MM.1S (cell line): Measurements from ENCODE around the gene CCNK.

ENCODE experiments used
- DNase-seq: peaks from one replicate; pipeline ENCODE4 v3.0.0-alpha.2; 2015
- H2AFZ ChIP-seq: fragments of 300-600 bp; sonication (generic); 2 replicates; pipeline ENCODE4 v1.6.0; 2016; ENCODE audit warnings: antibody characterized with exemption, low read length
- H3F3A ChIP-seq: fragments of 300-600 bp; sonication (generic); 2 replicates; pipeline ENCODE4 v1.6.1; 2016; ENCODE audit warnings: mild to moderate bottlenecking, antibody characterized with exemption, low read length, moderate library complexity, mixed read lengths; ENCODE audit not compliant: insufficient read depth
- H3K27ac ChIP-seq: fragments of 300-600 bp; sonication (generic); 2 replicates; pipeline ENCODE4 v1.5.1; 2016; ENCODE audit warnings: mild to moderate bottlenecking, low read length
- H3K27me3 ChIP-seq: fragments of 300-600 bp; sonication (generic); replicated peaks from 2 replicates; pipeline ENCODE4 v1.6.0; 2016; ENCODE audit warnings: low read length; ENCODE audit not compliant: insufficient read depth
- H3K36me3 ChIP-seq: fragments of 300-600 bp; sonication (generic); replicated peaks from 2 replicates; pipeline ENCODE4 v1.6.1; 2016; ENCODE audit warnings: mild to moderate bottlenecking, low read length, mixed read lengths; ENCODE audit not compliant: insufficient read depth
- H3K4me1 ChIP-seq: fragments of 300-600 bp; sonication (generic); 2 replicates; pipeline ENCODE4 v1.6.1; 2016; ENCODE audit warnings: low read length, mixed read lengths
- H3K4me2 ChIP-seq: fragments of 300-600 bp; sonication (generic); 2 replicates; pipeline ENCODE4 v1.6.0; 2016; ENCODE audit warnings: low read depth, low read length
- H3K4me3 ChIP-seq: fragments of 300-600 bp; sonication (generic); 2 replicates; pipeline ENCODE4 v1.5.1; 2016; ENCODE audit warnings: low read length, mixed read lengths
- H3K79me2 ChIP-seq: fragments of 300-600 bp; sonication (generic); 2 replicates; pipeline ENCODE4 v1.6.1; 2016; ENCODE audit warnings: mixed run types, low read length, mixed read lengths
- H3K9ac ChIP-seq: fragments of 300-600 bp; sonication (generic); 2 replicates; pipeline ENCODE4 v1.6.1; 2016; ENCODE audit warnings: low read length, mixed read lengths
- H3K9me2 ChIP-seq: fragments of 300-600 bp; sonication (generic); replicated peaks from 2 replicates; pipeline ENCODE4 v1.6.1; 2016; ENCODE audit warnings: mild to moderate bottlenecking, low read length, mixed read lengths; ENCODE audit not compliant: insufficient read depth
- H3K9me3 ChIP-seq: fragments of 300-600 bp; sonication (generic); replicated peaks from 2 replicates; pipeline ENCODE4 v1.6.1; 2016; ENCODE audit warnings: mild to moderate bottlenecking, low read length, mixed read lengths; ENCODE audit not compliant: insufficient read depth
- H4K20me1 ChIP-seq: fragments of 300-600 bp; sonication (generic); 2 replicates; pipeline ENCODE4 v1.6.1; 2016; ENCODE audit warnings: mild to moderate bottlenecking, low read length, moderate library complexity, mixed read lengths; ENCODE audit not compliant: insufficient read depth
- EZH2 ChIP-seq: fragments of 300-600 bp; sonication (generic); optimal IDR thresholded peaks from 2 replicates; pipeline ENCODE3; 2017; ENCODE audit warnings: low read depth, mild to moderate bottlenecking, antibody characterized with exemption, low read length, mixed read lengths
- EZH2phosphoT487 ChIP-seq: fragments of 300-600 bp; sonication (generic); IDR thresholded peaks from 2 replicates; pipeline ENCODE4 v1.6.1; 2018; ENCODE audit warnings: antibody characterized with exemption, low read length
- TF ChIP-seq, protein P1 (sequence below): fragments of 300-600 bp; sonication (generic); IDR thresholded peaks from 2 replicates; pipeline ENCODE4 v1.5.1; 2016; ENCODE audit warnings: antibody characterized with exemption, low read length, mixed read lengths

The CCNK gene

DNA sequence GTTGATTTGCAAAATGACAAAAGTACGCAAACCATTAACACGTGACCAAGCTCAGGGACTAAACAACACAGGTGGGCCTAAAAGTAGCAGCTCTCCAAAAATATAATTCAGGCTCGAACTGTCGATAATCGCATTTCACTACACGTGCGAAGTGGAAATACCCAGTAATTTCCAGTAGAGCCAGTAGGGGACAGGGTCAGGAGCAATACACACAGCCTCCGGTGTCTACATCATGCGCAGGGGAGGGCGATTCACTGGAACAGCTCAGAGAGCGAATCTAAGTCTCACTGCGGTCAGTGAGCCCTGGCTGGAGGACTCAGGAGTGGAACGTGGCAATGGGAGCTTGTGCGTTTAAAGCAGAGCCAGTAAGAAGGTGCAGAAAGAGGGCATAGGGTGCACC, 40.9 kb upstream of the CCNK start:
- Histone ChIP-seq H3K27me3 (no peaks in the 10 kb centered on the region), H3K27ac (no peak overlapping the region), H3K36me3 (no peaks in the 10 kb centered on the region), H3K9ac (no peak overlapping the region), H3K79me2 (no peaks in the 10 kb centered on the region), H3K4me2 (no peak overlapping the region), H3K4me1 (0 out of 2 replicates have a peak, but pooled peaks cover 4% of the 10 kb centered on the region), H4K20me1 (no peaks in the 10 kb centered on the region), H3K9me2 (no peaks in the 10 kb centered on the region), H3K9me3 (no peaks in the 10 kb centered on the region), H2AFZ (no peak overlapping the region), H3F3A (no peaks in the 10 kb centered on the region), H3K4me3 (no peak overlapping the region)
- no peak for DNase-seq
- TF ChIP-seq EZH2phosphoT487 (no peak), EZH2 (no peak)
- TF ChIP-seq, protein P1, sequence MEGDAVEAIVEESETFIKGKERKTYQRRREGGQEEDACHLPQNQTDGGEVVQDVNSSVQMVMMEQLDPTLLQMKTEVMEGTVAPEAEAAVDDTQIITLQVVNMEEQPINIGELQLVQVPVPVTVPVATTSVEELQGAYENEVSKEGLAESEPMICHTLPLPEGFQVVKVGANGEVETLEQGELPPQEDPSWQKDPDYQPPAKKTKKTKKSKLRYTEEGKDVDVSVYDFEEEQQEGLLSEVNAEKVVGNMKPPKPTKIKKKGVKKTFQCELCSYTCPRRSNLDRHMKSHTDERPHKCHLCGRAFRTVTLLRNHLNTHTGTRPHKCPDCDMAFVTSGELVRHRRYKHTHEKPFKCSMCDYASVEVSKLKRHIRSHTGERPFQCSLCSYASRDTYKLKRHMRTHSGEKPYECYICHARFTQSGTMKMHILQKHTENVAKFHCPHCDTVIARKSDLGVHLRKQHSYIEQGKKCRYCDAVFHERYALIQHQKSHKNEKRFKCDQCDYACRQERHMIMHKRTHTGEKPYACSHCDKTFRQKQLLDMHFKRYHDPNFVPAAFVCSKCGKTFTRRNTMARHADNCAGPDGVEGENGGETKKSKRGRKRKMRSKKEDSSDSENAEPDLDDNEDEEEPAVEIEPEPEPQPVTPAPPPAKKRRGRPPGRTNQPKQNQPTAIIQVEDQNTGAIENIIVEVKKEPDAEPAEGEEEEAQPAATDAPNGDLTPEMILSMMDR: no peak

DNA sequence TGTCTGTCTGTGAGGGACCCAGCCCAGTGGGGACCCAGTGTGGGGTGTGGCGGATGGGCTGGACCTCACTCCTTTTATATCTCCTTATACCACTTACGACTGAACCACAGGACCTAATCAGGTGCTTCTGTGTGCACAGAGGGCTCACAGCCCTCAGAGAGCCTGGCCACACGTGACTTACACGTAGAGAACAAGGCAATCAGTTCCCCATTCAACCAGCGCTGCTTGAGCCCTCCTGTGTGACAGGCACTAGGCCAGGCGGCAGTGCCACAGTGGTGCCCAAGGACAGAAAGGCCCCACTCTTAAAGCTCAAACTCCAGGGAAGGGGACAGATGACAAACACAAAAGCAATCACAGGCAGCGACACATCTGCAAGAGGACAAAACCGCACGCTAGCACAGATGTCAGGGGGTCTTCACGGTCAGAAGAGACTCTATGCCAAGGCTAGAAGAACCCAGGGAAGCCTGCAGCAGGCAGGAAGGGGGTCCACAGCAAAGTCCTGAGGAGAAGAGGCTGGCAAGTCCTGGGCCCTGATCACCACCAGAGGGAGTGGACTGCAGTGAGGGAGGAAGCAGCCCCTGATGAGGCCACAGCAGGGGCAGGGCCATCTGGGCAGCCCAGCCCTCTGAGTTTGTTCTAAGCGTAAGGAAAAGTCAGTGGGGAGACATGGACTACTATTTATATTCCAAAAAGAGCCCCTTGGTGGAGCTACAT, 39.9 kb upstream of the CCNK start:
- H3K9me3 ChIP-seq: no peaks in the 10 kb centered on the region
- no peaks in the 10 kb centered on the region for H3K9me2 ChIP-seq
- TF ChIP-seq, protein P1: no peak
- TF ChIP-seq EZH2phosphoT487 (no peak), EZH2 (no peak)
- no peak overlapping the region for H3K4me3 ChIP-seq
- H4K20me1 ChIP-seq: no peaks in the 10 kb centered on the region
- 0 out of 2 replicates have a peak, but pooled peaks cover 4% of the 10 kb centered on the region for H3K4me1 ChIP-seq
- H3K4me2 ChIP-seq: no peak overlapping the region
- H3K27ac ChIP-seq: no peak overlapping the region
- no peaks in the 10 kb centered on the region for H3K79me2 ChIP-seq
- H3K36me3 ChIP-seq: no peaks in the 10 kb centered on the region
- no peak overlapping the region for H3K9ac ChIP-seq
- H3F3A ChIP-seq: no peaks in the 10 kb centered on the region
- H2AFZ ChIP-seq: no peak overlapping the region
- DNase-seq: no peak
- H3K27me3 ChIP-seq: no peaks in the 10 kb centered on the region

DNA sequence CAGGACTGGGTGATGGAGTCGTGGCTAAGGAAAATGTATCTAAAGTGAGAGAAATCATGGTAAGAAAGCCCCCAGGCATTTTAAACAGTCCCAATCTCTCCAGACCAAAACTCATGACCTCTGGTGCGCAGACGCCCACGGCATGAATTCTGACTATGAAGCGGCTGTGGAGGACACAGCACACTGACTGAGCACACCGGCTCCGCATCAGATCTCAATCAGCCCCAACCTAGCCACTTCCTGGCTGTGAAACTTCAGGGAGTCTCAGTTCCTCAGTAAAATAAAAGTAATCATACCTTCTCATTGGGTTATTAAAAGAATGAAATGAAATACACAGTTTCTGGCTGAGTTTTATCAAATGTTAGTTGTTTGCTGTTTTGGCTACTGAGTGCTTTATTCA, 39.3 kb upstream of the CCNK start:
- H3K9me2 ChIP-seq: no peaks in the 10 kb centered on the region
- H3K4me2 ChIP-seq: no peak overlapping the region
- no peak overlapping the region for H3K9ac ChIP-seq
- 0 out of 2 replicates have a peak, but pooled peaks cover 2% of the 10 kb centered on the region for H3K4me1 ChIP-seq
- no peak overlapping the region for H3K27ac ChIP-seq
- H3K4me3 ChIP-seq: no peak overlapping the region
- no peak overlapping the region for H2AFZ ChIP-seq
- H3K36me3 ChIP-seq: no peaks in the 10 kb centered on the region
- no peak for TF ChIP-seq EZH2phosphoT487
- TF ChIP-seq, protein P1: no peak
- no peak for TF ChIP-seq EZH2
- no peaks in the 10 kb centered on the region for H3F3A ChIP-seq
- no peaks in the 10 kb centered on the region for H3K27me3 ChIP-seq
- DNase-seq: no peak
- no peaks in the 10 kb centered on the region for H3K9me3 ChIP-seq
- no peaks in the 10 kb centered on the region for H3K79me2 ChIP-seq
- H4K20me1 ChIP-seq: no peaks in the 10 kb centered on the region
